Panc1 (cell line): ENCODE data around the gene HLA-DQA1.

Experiments used
- TF ChIP-seq, protein P1 (sequence below): fragments of 450-650 bp; IDR thresholded peaks from 2 replicates; pipeline ENCODE4 v1.5.1; 2017; ENCODE audit warnings: mild to moderate bottlenecking
- TF ChIP-seq, protein P2 (sequence below), 2 experiments: IDR thresholded peaks; 2 replicates each; pipeline ENCODE4 v1.6.1; 2011 to 2012; ENCODE audit warnings: low read depth in 2 of 2, control low read depth in 1 of 2, low read length in 1 of 2, mild to moderate bottlenecking in 1 of 2, moderate library complexity in 1 of 2; ENCODE audit not compliant: insufficient read depth in 1 of 2

DNA sequence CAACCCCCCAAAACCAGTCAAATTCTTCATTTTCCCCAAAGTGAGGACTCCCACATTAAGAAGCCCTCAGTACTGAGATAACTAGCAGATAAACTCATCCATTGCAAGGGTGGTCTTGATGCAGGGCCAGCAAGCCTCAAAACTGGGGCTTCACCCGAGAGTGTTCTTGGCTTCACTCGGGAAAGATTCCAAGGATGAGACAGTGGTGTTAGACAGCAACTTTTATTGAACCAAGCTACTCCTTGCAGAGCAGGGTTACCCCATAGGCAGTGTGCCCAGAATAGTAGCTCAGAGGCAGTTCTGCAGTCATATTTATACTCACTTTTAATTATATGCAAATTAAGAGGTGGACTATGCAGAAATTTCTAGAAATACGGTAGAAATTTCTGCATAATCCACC is 15.8 kb upstream of the HLA-DQA1 start:
- TF ChIP-seq, protein P1, sequence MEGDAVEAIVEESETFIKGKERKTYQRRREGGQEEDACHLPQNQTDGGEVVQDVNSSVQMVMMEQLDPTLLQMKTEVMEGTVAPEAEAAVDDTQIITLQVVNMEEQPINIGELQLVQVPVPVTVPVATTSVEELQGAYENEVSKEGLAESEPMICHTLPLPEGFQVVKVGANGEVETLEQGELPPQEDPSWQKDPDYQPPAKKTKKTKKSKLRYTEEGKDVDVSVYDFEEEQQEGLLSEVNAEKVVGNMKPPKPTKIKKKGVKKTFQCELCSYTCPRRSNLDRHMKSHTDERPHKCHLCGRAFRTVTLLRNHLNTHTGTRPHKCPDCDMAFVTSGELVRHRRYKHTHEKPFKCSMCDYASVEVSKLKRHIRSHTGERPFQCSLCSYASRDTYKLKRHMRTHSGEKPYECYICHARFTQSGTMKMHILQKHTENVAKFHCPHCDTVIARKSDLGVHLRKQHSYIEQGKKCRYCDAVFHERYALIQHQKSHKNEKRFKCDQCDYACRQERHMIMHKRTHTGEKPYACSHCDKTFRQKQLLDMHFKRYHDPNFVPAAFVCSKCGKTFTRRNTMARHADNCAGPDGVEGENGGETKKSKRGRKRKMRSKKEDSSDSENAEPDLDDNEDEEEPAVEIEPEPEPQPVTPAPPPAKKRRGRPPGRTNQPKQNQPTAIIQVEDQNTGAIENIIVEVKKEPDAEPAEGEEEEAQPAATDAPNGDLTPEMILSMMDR, result no peak
- TF ChIP-seq, protein P2, sequence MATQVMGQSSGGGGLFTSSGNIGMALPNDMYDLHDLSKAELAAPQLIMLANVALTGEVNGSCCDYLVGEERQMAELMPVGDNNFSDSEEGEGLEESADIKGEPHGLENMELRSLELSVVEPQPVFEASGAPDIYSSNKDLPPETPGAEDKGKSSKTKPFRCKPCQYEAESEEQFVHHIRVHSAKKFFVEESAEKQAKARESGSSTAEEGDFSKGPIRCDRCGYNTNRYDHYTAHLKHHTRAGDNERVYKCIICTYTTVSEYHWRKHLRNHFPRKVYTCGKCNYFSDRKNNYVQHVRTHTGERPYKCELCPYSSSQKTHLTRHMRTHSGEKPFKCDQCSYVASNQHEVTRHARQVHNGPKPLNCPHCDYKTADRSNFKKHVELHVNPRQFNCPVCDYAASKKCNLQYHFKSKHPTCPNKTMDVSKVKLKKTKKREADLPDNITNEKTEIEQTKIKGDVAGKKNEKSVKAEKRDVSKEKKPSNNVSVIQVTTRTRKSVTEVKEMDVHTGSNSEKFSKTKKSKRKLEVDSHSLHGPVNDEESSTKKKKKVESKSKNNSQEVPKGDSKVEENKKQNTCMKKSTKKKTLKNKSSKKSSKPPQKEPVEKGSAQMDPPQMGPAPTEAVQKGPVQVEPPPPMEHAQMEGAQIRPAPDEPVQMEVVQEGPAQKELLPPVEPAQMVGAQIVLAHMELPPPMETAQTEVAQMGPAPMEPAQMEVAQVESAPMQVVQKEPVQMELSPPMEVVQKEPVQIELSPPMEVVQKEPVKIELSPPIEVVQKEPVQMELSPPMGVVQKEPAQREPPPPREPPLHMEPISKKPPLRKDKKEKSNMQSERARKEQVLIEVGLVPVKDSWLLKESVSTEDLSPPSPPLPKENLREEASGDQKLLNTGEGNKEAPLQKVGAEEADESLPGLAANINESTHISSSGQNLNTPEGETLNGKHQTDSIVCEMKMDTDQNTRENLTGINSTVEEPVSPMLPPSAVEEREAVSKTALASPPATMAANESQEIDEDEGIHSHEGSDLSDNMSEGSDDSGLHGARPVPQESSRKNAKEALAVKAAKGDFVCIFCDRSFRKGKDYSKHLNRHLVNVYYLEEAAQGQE (IDR thresholded peaks at IDR 0.05; ENCODE audit: insufficient read depth in 1 of 2, low read depth in 2 of 2, low read length in 1 of 2), result no peak
